ENCODE results near the gene WWP2. TPM values are rescaled to one million over a fixed set of nuclear protein-coding genes. Genes with fewer than 3 reads are reported as not detected.
A peak's percentile ranks its signal among the peaks of the same experiment; 100 is the strongest.

The WWP2 gene
- total RNA-seq, 3 donors from 2014 or later (not counting 1 experiment from before 2014, with no cell fraction given): 72.8 to 95.6 (median 81.6) TPM

DNA sequence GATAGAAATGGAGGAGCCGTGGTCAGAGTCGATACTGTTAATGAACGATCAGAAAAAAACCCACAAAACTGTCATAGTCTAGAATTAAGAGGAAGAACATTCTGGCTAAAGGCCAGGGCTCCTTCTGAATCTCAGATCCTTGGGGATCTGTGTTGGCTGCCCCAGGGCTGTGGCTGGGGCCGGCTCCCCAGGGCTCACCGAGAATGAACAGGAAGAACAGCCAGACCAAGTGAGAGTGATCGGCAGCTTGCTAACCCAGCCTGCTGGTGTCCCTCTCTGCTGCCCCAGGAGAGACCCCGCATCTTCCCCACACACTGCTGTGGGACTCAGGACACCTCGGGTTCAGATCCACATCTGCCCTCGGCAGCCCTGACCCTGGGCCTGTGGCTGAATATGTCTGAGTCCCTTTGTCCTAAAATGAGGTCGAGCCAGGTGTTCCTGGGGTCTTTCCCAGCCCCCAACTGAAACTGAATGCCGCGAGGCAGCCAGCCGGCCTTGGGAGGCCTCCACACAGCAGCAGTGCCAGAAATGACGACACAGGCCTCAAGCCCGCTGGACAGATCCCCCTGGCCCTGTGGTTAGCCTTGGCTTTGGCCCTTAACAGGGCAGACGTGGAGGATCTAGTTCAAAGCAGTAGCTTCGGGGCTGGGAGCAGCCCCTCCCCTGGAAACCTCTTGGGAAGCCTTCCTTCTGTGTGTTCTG lies 165.1 kb downstream of the WWP2 start:
- 86% methylated on average over 17 of the region's 17 CpGs for WGBS (ENCODE audit: insufficient coverage)
- H3K27me3 ChIP-seq (ENCODE audit: control insufficient read depth, insufficient read depth, low read length): no peaks in the 10 kb centered on the region
- H3K9me3 ChIP-seq (ENCODE audit: control insufficient read depth, insufficient read depth, low read length): no peaks in the 10 kb centered on the region
- Mint-ChIP-seq H3K4me1 (peaks cover 0 to 6% of the 10 kb centered on the region in 2 donors), H3K27me3 (ENCODE audit: low read depth in 2 of 2) (no peaks in the 10 kb centered on the region), H3K36me3 (peaks cover 15% of the 10 kb centered on the region), H3K27ac (peak overlapping the region in 1 of 2 donors; percentile 42), H3K4me3 (no peak overlapping the region), H3K9me3 (no peaks in the 10 kb centered on the region)
- no peak for TF ChIP-seq CTCF (IDR thresholded peaks at IDR 0.05)
- no peak for DNase-seq
- H3K4me1 ChIP-seq (ENCODE audit: control insufficient read depth, insufficient read depth, low read length): no peaks in the 10 kb centered on the region
- H3K27ac ChIP-seq (ENCODE audit: low read length): no peak overlapping the region
- ATAC-seq: no peak
- H3K36me3 ChIP-seq (ENCODE audit: control insufficient read depth, insufficient read depth, low read length): peaks cover 34% of the 10 kb centered on the region
- H3K4me3 ChIP-seq (ENCODE audit: low read length): no peak overlapping the region
- intact Hi-C loops (cut with micrococcal nuclease): no loop called here

GRCh38 chr16:69928856-69929400 lies 166.8 kb downstream of the WWP2 start:
- intact Hi-C loops (cut with micrococcal nuclease): no loop called here
- no peaks in the 10 kb centered on the region for H3K9me3 Mint-ChIP-seq
- H3K27me3 Mint-ChIP-seq (ENCODE audit: low read depth in 2 of 2): no peaks in the 10 kb centered on the region
- ATAC-seq (no peak), DNase-seq (no peak)
- Histone ChIP-seq H3K4me3 (ENCODE audit: low read length) (no peak overlapping the region), H3K4me1 (ENCODE audit: control insufficient read depth, insufficient read depth, low read length) (no peaks in the 10 kb centered on the region), H3K36me3 (ENCODE audit: control insufficient read depth, insufficient read depth, low read length) (peaks cover 49% of the 10 kb centered on the region), H3K27me3 (ENCODE audit: control insufficient read depth, insufficient read depth, low read length) (no peaks in the 10 kb centered on the region), H3K9me3 (ENCODE audit: control insufficient read depth, insufficient read depth, low read length) (no peaks in the 10 kb centered on the region), H3K27ac (ENCODE audit: low read length) (no peak overlapping the region)
- no peak overlapping the region for H3K4me3 Mint-ChIP-seq
- peaks cover 12% of the 10 kb centered on the region for H3K36me3 Mint-ChIP-seq
- no peak for TF ChIP-seq CTCF (IDR thresholded peaks at IDR 0.05)
- H3K4me1 Mint-ChIP-seq: peaks cover 0 to 4% of the 10 kb centered on the region in 2 donors
- H3K27ac Mint-ChIP-seq: peak overlapping the region in 1 of 2 donors; percentile 22
- WGBS (ENCODE audit: insufficient coverage): 98% methylated on average over 8 of the region's 10 CpGs

DNA sequence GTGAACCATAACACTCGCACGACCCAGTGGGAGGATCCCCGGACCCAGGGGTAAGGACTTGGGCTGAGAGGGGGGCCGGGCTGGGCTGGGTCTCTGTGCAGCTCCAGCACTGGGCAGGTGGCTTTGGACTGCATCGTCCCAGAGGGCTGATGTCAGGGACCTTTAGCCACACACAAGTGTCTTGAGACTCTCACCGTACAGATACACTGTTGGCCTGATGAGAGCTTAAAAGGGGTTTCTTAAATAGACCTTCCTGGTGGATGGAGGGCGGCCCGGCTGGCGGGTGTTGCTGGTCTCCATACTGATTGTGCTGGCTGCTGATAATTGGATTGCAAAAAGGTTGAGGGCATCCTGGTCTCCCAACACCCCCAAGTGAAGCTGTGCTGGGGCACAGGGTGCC lies 167.3 kb downstream of the WWP2 start:
- Histone ChIP-seq H3K36me3 (ENCODE audit: control insufficient read depth, insufficient read depth, low read length) (peaks cover 52% of the 10 kb centered on the region), H3K4me1 (ENCODE audit: control insufficient read depth, insufficient read depth, low read length) (no peaks in the 10 kb centered on the region), H3K27ac (ENCODE audit: low read length) (no peak overlapping the region), H3K4me3 (ENCODE audit: low read length) (no peak overlapping the region), H3K27me3 (ENCODE audit: control insufficient read depth, insufficient read depth, low read length) (no peaks in the 10 kb centered on the region), H3K9me3 (ENCODE audit: control insufficient read depth, insufficient read depth, low read length) (no peaks in the 10 kb centered on the region)
- Mint-ChIP-seq H3K9me3 (no peaks in the 10 kb centered on the region), H3K27ac (no peak overlapping the region), H3K27me3 (ENCODE audit: low read depth in 2 of 2) (no peaks in the 10 kb centered on the region), H3K4me3 (no peak overlapping the region), H3K36me3 (peaks cover 12% of the 10 kb centered on the region), H3K4me1 (peaks cover 0 to 4% of the 10 kb centered on the region in 2 donors)
- intact Hi-C loops (cut with micrococcal nuclease): no loop called here
- DNase-seq: no peak
- TF ChIP-seq CTCF (IDR thresholded peaks at IDR 0.05): no peak
- WGBS (ENCODE audit: insufficient coverage): 92% methylated on average over 9 of the region's 9 CpGs
- no peak for ATAC-seq
